Stimulated activated CD4-positive, alpha-beta T cell treated with anti-CD3 and anti-CD28 coated beads, TNF-alpha, amount 100 ng/mL, for 48 hours (primary cell): Measurements from ENCODE around the gene COL27A1.

Source experiments
- DNase-seq, 3 donors: peaks; one replicate each; pipeline ENCODE4 v3.0.0-alpha.2; 2020; ENCODE audit warnings: low read depth in 3 of 3

Gene COL27A1

DNA sequence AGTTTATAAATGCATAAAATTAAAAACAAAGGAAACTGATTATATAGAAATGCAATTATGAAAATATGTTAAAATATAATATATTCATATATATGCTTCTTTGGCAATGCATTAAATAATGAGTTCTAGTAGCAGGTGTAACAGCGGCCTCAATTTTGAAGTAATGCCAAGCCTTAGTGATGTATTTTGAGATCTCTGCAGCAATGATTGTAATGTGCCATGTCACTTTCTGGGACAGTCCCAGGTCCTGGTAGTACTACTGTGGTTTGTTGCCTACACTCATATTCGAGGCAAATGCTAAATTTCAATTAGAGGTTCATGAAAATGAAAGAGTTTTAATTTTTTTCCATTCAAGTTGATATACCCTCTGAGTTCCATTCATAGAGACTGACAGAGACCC is 91.7 kb downstream of the COL27A1 start:
- no peak for DNase-seq

DNA sequence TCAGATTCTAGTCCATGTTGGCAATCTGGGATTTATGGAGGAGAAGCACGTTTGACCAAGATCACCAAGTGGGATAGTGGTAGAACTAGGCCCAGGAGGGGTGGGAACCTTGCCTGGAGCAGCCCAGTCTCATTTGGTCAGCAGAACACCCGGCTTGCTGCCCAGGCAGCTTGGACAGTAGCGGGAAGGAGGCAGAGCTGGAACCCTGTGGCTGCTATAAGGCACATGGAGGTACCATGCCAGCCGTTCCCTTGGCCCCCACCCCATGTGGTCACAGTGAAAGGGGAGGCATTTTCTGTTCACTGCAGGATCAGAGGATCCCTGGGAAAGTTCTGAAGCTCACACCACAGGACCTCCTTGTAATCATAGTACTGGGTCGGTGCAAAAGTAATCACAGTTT is 92.2 kb downstream of the COL27A1 start:
- DNase-seq = no peak

GRCh38 chr9:114248299-114248707 is 93.0 kb downstream of the COL27A1 start:
- DNase-seq = no peak

DNA sequence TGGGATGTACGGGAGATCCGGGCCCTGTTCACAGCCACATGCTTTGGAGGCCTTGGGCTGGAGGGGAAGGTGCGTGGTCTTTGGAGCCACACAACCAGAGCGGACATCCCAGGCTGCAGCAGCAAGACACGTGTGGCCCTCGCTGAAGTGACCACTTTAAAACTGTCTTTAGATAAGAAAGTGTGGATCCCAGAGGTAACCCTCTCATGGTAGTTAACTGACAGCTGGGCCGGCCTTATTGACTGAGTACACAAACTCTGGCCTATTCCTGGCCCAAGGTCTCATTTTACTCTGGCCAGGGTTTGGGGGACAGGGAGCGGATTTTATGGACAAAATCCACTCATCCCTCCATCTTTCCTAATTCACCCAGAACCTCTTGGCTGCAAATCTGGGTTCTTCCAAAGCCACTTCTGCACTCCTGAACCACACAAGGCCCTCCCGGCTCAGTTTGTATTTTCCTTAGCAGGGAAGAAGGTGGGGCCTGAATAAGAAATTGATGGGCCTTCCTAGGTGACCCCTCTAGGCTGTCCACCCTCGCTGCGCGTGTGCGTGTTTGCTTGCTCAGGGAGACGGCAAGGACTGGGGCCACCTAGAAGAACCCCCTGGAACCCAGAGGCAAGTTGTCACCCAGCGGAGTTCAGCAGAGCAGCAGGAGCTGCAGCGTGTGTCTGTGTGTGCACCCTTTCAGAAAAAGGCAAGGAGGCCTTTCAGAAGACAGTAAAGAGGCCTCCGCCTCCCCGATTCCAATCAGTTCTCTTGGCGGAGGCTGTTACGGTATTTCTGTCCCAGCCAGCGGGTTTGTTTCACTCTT is 94.3 kb downstream of the COL27A1 start:
- no peak for DNase-seq

DNA sequence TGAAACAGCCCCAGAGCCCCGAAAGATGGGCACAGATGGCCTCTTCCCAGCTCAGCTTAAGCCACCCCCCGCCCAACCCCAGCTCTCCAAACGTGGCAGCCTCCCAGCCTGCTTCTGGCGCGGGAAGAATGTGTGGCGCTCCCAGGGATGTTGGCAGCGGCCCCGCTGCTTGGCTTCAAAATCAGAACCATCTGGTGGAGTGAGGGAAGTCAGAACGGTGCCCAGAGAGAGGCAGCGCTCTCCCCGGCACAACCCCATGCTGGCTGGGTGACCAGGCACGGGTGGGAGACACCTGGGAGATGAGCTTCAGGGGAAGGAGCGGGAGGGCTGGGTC is 94.9 kb downstream of the COL27A1 start:
- no peak for DNase-seq

- DNase-seq = no peak
Measured at GRCh38 chr9:114250648-114251047, 95.3 kb downstream of the COL27A1 start.

- no peak for DNase-seq
Measured at GRCh38 chr9:114252394-114252793, 97.1 kb downstream of the COL27A1 start.

DNA sequence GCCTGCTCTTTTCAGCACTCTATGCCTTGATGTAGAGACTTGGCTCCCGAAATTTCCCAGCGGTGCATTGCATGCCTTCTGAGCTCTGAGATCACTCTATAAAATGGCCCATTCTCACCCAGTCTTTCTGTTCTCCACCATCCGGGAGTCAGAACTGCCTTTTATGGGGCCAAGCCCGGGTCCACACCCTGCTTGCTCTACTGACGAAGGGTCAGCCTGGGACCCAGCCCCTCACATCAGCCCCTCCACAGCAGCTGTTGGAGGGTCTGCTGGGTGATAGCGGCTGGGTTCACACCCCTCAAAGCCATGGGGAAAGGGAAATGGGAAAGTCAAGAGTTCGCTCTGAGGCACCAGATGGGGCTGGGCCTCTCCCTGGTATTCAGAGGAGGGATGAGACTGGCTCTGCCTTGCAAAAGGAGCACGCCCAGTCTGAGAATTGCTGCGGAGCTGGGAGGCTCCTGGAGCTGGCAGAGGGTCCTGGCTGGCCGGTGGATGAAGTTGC is 101.5 kb downstream of the COL27A1 start:
- no peak for DNase-seq

GRCh38 chr9:114258218-114258617 is 102.9 kb downstream of the COL27A1 start:
- DNase-seq = no peak

- DNase-seq = no peak
Measured at GRCh38 chr9:114258866-114259797, 103.8 kb downstream of the COL27A1 start.

DNA sequence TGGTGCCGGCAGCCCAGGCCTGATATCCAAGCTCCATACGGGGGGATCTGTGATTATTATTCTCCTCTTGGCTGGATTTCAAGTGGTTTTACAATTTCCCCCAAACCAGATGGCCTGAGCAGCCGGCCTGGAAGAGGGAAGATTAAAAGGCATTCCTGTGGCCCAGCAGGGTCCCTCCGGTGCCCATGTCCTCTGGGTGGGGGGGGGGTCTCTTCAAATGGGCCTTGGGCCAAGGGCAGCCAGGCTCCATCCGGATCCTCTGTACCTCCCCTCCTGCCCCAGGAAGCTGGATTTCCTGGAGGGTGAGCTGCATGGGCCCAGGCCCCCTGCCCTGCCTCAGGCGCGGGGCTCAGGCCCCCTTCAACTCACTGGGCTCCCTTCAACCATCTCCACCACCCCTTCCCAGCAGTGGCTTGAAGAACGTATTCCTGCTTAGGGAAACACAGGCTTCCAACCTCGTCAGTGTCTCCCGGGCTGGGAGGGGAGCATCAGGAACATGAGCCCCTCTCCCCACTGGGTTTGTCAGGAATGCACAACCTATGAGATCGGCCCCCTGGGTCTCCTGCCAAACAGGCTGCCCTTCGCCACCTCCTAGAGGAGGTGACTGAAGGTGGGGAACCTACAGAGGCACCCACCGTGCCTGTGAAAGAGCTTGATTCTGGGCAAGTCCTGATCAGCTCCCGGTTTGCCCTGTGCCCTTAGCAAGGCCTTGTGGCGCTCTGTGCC is 104.6 kb downstream of the COL27A1 start:
- no peak for DNase-seq

DNA sequence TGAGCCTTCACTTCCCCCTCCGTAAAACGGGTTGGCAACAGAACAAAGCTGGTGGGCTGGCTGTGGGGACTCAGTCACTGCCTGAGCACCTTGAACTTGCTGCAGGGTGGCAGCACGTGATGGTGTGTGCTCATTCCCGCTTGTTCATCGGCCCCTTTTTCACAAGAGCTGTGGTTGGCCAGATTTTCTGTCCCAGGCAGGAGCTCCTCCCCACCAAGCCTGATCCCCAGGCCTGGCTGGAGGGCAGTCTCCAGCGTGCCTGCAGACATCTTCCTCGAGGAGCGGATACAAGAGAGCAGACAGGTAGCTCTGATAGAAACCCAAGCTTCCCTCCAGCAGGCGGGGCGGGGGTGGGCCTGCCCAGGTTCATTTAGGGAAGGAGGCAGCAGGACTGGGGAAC is 105.7 kb downstream of the COL27A1 start:
- no peak for DNase-seq

GRCh38 chr9:114261987-114262386 is 106.7 kb downstream of the COL27A1 start:
- DNase-seq = no peak

GRCh38 chr9:114263853-114264510 is 108.6 kb downstream of the COL27A1 start:
- no peak for DNase-seq

DNA sequence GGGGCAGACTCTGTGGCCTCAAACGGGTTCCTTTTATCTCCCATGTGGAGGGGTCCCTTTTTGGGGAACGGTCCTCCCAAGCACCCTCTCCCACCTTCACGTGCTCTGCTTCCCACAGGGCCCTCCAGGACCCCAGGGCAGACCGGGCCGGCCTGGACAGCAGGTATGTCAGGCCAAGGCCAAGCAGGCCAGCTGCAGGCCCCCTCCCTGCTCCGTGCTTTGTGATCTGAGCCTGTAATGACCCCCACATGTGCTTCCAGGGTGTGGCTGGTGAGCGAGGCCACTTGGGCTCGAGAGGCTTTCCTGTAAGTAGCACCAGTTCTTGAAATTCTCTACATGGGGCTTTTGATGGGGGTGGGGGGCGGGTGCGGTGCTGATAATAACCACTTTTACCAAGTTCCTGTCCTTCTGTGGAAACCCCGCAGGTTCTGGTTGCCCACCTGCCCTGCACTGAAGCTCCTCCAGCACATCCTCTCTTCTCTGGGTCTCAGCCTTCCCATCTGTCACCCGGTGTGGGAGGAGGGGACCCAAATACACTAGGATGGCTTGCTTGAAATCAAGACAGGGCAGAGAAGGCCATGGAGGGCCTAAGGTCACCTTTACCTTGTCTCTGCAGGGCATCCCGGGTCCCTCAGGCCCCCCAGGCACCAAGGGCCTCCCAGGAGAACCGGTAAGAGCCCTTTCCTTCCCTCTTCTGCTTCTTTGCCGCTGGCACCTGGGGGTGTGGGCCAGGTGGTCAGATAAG is 109.6 kb downstream of the COL27A1 start:
- no peak for DNase-seq

DNA sequence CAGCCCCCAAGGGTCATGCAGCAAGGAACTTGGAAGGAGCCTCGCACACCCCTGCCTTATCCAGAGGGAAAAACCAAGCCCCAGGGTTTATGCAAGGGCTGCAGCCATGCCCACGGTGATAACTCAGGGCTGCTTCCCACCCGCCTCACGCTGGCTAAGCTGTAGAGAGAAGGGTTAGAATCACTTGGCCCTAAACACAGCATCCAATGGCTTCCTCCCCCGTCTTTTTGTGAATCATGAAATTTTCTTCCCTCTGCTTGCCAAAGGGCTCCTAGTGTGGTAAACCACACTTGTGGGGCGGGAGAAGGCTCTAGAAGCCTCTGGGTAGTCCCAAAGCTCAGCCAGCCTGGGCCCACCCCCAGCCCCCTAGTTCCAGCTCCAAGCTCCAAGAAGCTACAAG is 111.6 kb downstream of the COL27A1 start:
- no peak for DNase-seq

DNA sequence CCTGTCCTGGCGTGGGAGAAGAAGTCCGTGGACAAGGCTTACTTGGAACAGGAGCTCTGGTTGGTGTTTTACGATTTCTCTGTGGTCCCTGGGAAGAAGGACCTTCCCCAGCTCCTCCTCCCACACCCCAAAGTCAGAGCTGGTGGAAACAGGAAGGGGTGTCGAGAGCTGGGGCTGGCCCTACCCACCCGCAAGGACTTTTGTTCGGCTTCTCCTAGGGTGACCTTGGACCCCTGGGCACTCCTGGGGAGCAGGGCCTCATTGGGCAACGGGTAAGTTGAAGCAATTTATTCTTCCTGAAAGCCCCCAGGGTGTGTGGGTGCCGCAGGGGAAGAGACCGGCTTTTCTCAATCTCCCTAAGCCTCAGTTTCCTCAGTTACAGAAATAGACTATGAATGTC is 113.7 kb downstream of the COL27A1 start:
- no peak for DNase-seq

DNA sequence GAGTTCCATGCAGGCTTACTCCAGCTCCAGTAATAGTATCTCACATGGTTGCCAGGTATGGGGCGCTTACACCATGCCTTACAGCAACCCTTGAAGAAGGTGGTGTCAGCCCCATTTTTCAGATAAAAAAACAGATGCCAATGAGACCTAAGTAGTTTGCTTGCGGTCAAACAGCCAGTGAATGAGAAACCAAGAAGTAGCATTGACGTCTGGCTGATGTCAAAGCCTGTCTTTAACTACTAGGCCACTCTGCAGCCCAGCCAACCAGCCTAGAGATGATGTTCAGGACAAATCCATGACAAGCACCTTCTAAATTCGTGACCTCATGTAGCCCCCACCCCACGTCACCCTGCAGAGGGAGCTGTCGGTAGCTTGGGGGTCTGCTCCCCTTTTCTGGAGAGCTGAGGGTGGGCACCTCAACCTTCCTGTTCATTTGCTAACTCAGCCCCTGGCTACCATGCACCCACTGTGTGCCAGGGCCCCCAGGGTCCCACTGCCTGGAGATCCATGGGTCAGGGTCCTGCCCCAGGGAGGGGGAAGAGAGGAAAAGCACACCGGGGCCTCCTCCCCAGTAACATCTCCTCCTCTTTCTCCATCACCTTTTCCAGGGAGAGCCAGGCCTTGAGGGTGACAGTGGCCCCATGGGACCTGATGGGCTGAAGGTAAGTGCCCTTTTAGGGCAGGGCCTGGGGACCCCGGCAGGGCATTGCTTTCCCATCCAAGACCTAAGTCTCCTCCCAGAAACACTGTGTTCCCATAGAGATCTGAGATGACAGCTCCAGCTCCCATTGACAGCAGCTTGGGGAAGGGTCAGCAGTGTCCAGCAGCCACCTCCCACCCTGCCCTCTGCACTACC is 115.0 kb downstream of the COL27A1 start:
- DNase-seq = no peak

- no peak for DNase-seq
Measured at GRCh38 chr9:114271556-114272510, 116.5 kb downstream of the COL27A1 start.
